ENCODE results near the gene PRR23E.

GRCh38 chr3:127145266-127145665 lies 47.7 kb upstream of the PRR23E start:
- TF ChIP-seq POLR2AphosphoS5 (IDR thresholded peaks at IDR 0.05; ENCODE audit: low read depth) (no peak), CTCF (IDR thresholded peaks at IDR 0.05; ENCODE audit: insufficient read depth, low read length) (no peak), REST (IDR thresholded peaks at IDR 0.05; ENCODE audit: insufficient replicate concordance, low read depth) (no peak), GABPA (IDR thresholded peaks at IDR 0.05; ENCODE audit: low read depth) (no peak), SPI1 (IDR thresholded peaks at IDR 0.05; ENCODE audit: borderline replicate concordance, low read depth) (no peak)
